WERI-Rb-1 (cell line): ENCODE data around the gene TMEM129.

Experiments
- DNase-seq: peaks from one replicate; pipeline ENCODE4 v3.0.0-alpha.2; 2020
- H3K27ac ChIP-seq: fragments of 250-450 bp; sonication (Bioruptor Pico); 2 replicates; pipeline ENCODE4 v1.5.1; 2020; ENCODE audit warnings: mild to moderate bottlenecking, moderate library complexity
- H3K27me3 ChIP-seq: fragments of 250-450 bp; sonication (Bioruptor Pico); 2 replicates; pipeline ENCODE4 v1.5.1; 2021; ENCODE audit warnings: mild to moderate bottlenecking, low read depth, moderate library complexity; ENCODE audit not compliant: insufficient read depth, severe bottlenecking
- H3K36me3 ChIP-seq: fragments of 250-450 bp; sonication (Bioruptor Pico); 2 replicates; pipeline ENCODE4 v1.5.1; 2020; ENCODE audit warnings: mild to moderate bottlenecking, moderate library complexity
- H3K4me3 ChIP-seq: 2 replicates; pipeline ENCODE4 v1.5.1; 2011; ENCODE audit warnings: low read depth, mild to moderate bottlenecking, control low read depth, low read length
- H3K9me3 ChIP-seq: fragments of 250-450 bp; sonication (Bioruptor Pico); 2 replicates; pipeline ENCODE4 v1.5.1; 2021; ENCODE audit warnings: mild to moderate bottlenecking, moderate library complexity; ENCODE audit not compliant: severe bottlenecking
- CTCF ChIP-seq: IDR thresholded peaks from 2 replicates; pipeline ENCODE4 v1.5.1; 2011; ENCODE audit warnings: low read depth, mild to moderate bottlenecking, control low read depth, inconsistent platforms, low read length

Gene TMEM129

GRCh38 chr4:1727117-1728031, 6.3 kb upstream of the TMEM129 start:
- Histone ChIP-seq H3K27me3 (no peaks in the 10 kb centered on the region), H3K9me3 (no peaks in the 10 kb centered on the region), H3K27ac (no peak overlapping the region), H3K4me3 (no peak overlapping the region), H3K36me3 (peaks cover 97% of the 10 kb centered on the region)
- DNase-seq: no peak
- TF ChIP-seq CTCF: no peak

GRCh38 chr4:1726146-1726934, 5.2 kb upstream of the TMEM129 start:
- H3K36me3 ChIP-seq: peaks cover 97% of the 10 kb centered on the region
- peak overlapping the region; percentile 14 for H3K27ac ChIP-seq
- peak; percentile 97 for TF ChIP-seq CTCF
- peak; percentile 94 for DNase-seq
- no peaks in the 10 kb centered on the region for H3K9me3 ChIP-seq
- H3K27me3 ChIP-seq: no peaks in the 10 kb centered on the region
- H3K4me3 ChIP-seq: no peak overlapping the region

- H3K27ac ChIP-seq: no peak overlapping the region; the same call in 1 of the 2 replicates
- DNase-seq: no peak
- H3K36me3 ChIP-seq: peaks cover 89% of the 10 kb centered on the region
- no peaks in the 10 kb centered on the region for H3K9me3 ChIP-seq
- no peaks in the 10 kb centered on the region for H3K27me3 ChIP-seq
- H3K4me3 ChIP-seq: no peak overlapping the region
- no peak for TF ChIP-seq CTCF
Observed at GRCh38 chr4:1725521-1725920, 4.4 kb upstream of the TMEM129 start.

- DNase-seq: no peak
- Histone ChIP-seq H3K9me3 (no peaks in the 10 kb centered on the region), H3K36me3 (peaks cover 74% of the 10 kb centered on the region), H3K27me3 (no peaks in the 10 kb centered on the region), H3K4me3 (no peak overlapping the region), H3K27ac (peak overlapping the region; percentile 94; the same call in 1 of the 2 replicates)
- TF ChIP-seq CTCF: no peak
Observed at GRCh38 chr4:1723131-1723801, 2.1 kb upstream of the TMEM129 start.

- no peaks in the 10 kb centered on the region for H3K9me3 ChIP-seq
- peak overlapping the region; percentile 94 for H3K27ac ChIP-seq
- H3K27me3 ChIP-seq: no peaks in the 10 kb centered on the region
- no peak for DNase-seq
- H3K36me3 ChIP-seq: peaks cover 74% of the 10 kb centered on the region
- TF ChIP-seq CTCF: no peak
- peak overlapping the region; percentile 69 for H3K4me3 ChIP-seq
Observed at GRCh38 chr4:1722551-1723118, 1.5 kb upstream of the TMEM129 start.
